ENCODE results near the gene KAT5. TPM values are rescaled to one million over a fixed set of nuclear protein-coding genes. Genes with fewer than 3 reads are reported as not detected.

The KAT5 gene
- total and polyA plus RNA-seq, 2 of the 13 experiments (the other 11 are each of a cell fraction or from before 2014, with no cell fraction given) = 35.2 to 48.3 TPM

DNA sequence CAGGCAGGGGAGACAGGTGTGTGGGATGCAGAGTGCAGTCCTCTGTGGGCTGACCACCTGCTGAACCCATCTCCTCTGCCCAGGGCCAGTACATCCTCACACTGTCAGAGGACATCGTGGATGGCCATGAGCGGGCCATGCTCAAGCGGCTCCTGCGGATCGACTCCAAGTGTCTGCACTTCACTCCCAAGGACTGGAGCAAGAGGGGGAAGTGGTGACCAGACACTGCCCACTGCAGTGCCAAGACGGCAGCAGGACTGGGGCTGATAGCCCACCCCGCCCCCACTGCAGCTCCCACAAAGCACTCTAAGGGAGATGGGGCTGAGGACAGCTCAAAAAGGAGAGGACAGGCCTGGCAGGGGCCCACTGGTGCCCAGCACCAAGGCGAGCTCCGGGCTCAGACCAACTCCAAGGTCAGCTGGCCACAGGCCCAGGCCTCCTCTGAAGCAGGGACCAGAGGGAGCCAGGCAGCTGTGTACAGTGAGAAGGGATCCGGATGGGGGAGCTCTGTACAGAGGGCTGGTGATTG lies 7.0 kb downstream of the KAT5 start:
- peak overlapping the region; percentile 93 for H3K4me2 ChIP-seq (ENCODE audit: low read depth, low read length)
- H3K36me3 ChIP-seq (replicated peaks in 1 of 2; ENCODE audit: control insufficient read depth in 1 of 2, insufficient read depth in 2 of 2, low read length in 2 of 2) = peaks cover 27 to 49% of the 10 kb centered on the region in 2 experiments
- no peak overlapping the region for H2AFZ ChIP-seq (ENCODE audit: low read length)
- in situ Hi-C loops (cut with HindIII; ENCODE audit: extremely low pct_ligation_motif_present, low pct_unique_long_range_greater_than_20kb) (loop anchor here (10.0 kb wide), 2 partner anchors 96 to 266 kb away; no protein-coding TSS in a partner anchor), intact Hi-C loops (cut with micrococcal nuclease; ENCODE audit: unreplicated experiment) (no loop called here)
- DNase-seq (ENCODE audit: low spot score) (no peak), ATAC-seq (peak; percentile 53), FAIRE-seq (no peak)
- ChIA-PET CTCF (ENCODE audit: low intra/inter-chr PET ratio, low total read pairs) (no interaction called here), POLR2A (interaction anchor here (0.9 to 3.6 kb wide), 8 partner anchors 7 to 171 kb away, joined by 3 to 56 read pairs (median 3); partner anchors contain the start of genes CCDC85B, FIBP, KAT5 and RELA)
- peaks cover 13% of the 10 kb centered on the region for H3K79me2 ChIP-seq (ENCODE audit: insufficient read depth, low read length)
- peaks cover 8% of the 10 kb centered on the region for H4K20me1 ChIP-seq (ENCODE audit: insufficient read depth, low read length)
- no peak overlapping the region for H3K27ac ChIP-seq (ENCODE audit: extremely low read length, insufficient read depth, low read length)
- H3K9ac ChIP-seq (ENCODE audit: insufficient read depth, low read depth, low read length) = no peak overlapping the region
- H3K4me1 ChIP-seq (ENCODE audit: insufficient read depth, low read length) = peaks cover 26% of the 10 kb centered on the region
- 40% methylated on average over 3 of the region's 10 CpGs for whole genome bisulfite sequencing (ENCODE audit: low lambda C conversion rate)
- H3K4me3 ChIP-seq (replicated peaks in 1 of 3; ENCODE audit: insufficient read depth in 1 of 3, low read depth in 2 of 3, low read length in 3 of 3) = peak overlapping the region; percentile 76 to 89 (median 87)
- TF ChIP-seq NRL (CRISPR knock-in tag; IDR thresholded peaks at IDR 0.05; ENCODE audit: borderline replicate concordance) (peak; percentile 44; the same call in 1 of the 2 replicates), ZNF614 (CRISPR knock-in tag; IDR thresholded peaks at IDR 0.05; ENCODE audit: borderline replicate concordance) (no peak), AGO2 (optimal IDR thresholded peaks at IDR 0.05; ENCODE audit: low read depth, low read length) (peak; percentile 69), ZNF326 (CRISPR knock-in tag; IDR thresholded peaks at IDR 0.05; ENCODE audit: borderline replicate concordance) (no peak), HNRNPL (IDR thresholded peaks at IDR 0.05; ENCODE audit: low read depth, low read length) (0 out of 2 replicates have a peak, but pooled peaks have one; percentile 26), MYC (CRISPR knock-in tag; IDR thresholded peaks at IDR 0.05; ENCODE audit: borderline replicate concordance) (no peak), ZFX (CRISPR knock-in tag; IDR thresholded peaks at IDR 0.05; ENCODE audit: low read depth) (peak; percentile 40; the same call in 1 of the 2 replicates), MTA1 (CRISPR knock-in tag; IDR thresholded peaks at IDR 0.05; ENCODE audit: borderline replicate concordance) (0 out of 2 replicates have a peak, but pooled peaks have one; percentile 27), RBFOX2 (IDR thresholded peaks at IDR 0.05; ENCODE audit: low read depth, low read length) (peak; percentile 43; the same call in 1 of the 2 replicates), JARID2 (CRISPR knock-in tag; IDR thresholded peaks at IDR 0.05; ENCODE audit: insufficient replicate concordance) (no peak)
- no TSS peak for BruUV-seq (replicated peaks)
- no peaks in the 10 kb centered on the region; a peak in 1 of 5 replicates for H3K27me3 ChIP-seq (ENCODE audit: control insufficient read depth in 1 of 2, insufficient read depth in 2 of 2, low read length in 2 of 2)
- H3K9me3 ChIP-seq (ENCODE audit: low read length) = no peaks in the 10 kb centered on the region
